IMR-90 (cell line): Measurements from ENCODE around the gene MYT1. TPM values are rescaled to one million over a fixed set of nuclear protein-coding genes. Genes with fewer than 3 reads are reported as not detected.

Source experiments
- ATAC-seq: fragments of 200-7000 bp; cut with Tn5 transposase; 2 replicates; pipeline ENCODE4 v1.9.1; 2020; ENCODE audit warnings: low read depth, mild to moderate bottlenecking, moderate library complexity
- BruUV-seq: library from RNA; stranded (reverse); fragments of 400-500 nt; replicated peaks from 2 replicates; lab custom pipeline; 2021; lab: Mats Ljungman, UMichigan
- CTCF ChIA-PET: fragments of 300-600 bp; formaldehyde crosslinking; extraction: SDS; loops from one replicate; lab custom pipeline; 2021; ENCODE audit warnings: antibody characterized with exemption; lab: Yijun Ruan, JAX
- POLR2A ChIA-PET: fragments of 300-600 bp; sonication (Branson Sonifier 250); formaldehyde crosslinking; loops from one replicate; lab custom pipeline; 2022; ENCODE audit warnings: antibody characterized with exemption; ENCODE audit not compliant: unreplicated experiment; lab: Charles Lee
- DNase-seq: peaks from one replicate; pipeline ENCODE4 v3.0.0; 2013
- H2AFZ ChIP-seq: replicated peaks from 2 replicates; pipeline ENCODE3; 2013; ENCODE audit warnings: low read length, mild to moderate bottlenecking; ENCODE audit not compliant: poor library complexity
- H2AK5ac ChIP-seq: 2 replicates; pipeline ENCODE4 v1.6.1; 2013; ENCODE audit warnings: low read depth, low read length, inconsistent platforms
- H2AK9ac ChIP-seq: replicated peaks from 2 replicates; pipeline ENCODE3; 2013; ENCODE audit warnings: mild to moderate bottlenecking, low read depth, low read length, moderate library complexity; ENCODE audit not compliant: poor library complexity
- H2BK120ac ChIP-seq: 2 replicates; pipeline ENCODE4 v1.6.1; 2013; ENCODE audit warnings: low read depth, low read length, inconsistent platforms
- H2BK15ac ChIP-seq: 3 replicates; pipeline ENCODE4 v1.6.1; 2013; ENCODE audit warnings: low read depth, low read length, inconsistent platforms
- H2BK20ac ChIP-seq: 2 replicates; pipeline ENCODE4 v1.6.1; 2013; ENCODE audit warnings: low read depth, mild to moderate bottlenecking, inconsistent platforms, low read length, moderate library complexity
- H2BK5ac ChIP-seq: 2 replicates; pipeline ENCODE4 v1.6.1; 2013; ENCODE audit warnings: mild to moderate bottlenecking, low read depth, low read length, inconsistent platforms; ENCODE audit not compliant: poor library complexity, severe bottlenecking
- H3K14ac ChIP-seq: replicated peaks from 2 replicates; pipeline ENCODE4 v1.6.1; 2013; ENCODE audit warnings: low read depth, low read length, inconsistent platforms
- H3K18ac ChIP-seq: 2 replicates; pipeline ENCODE4 v1.6.1; 2013; ENCODE audit warnings: low read depth, low read length, control low read depth
- H3K23ac ChIP-seq: 2 replicates; pipeline ENCODE4 v1.6.1; 2013; ENCODE audit warnings: low read depth, low read length, inconsistent platforms
- H3K27ac ChIP-seq: 2 replicates; pipeline ENCODE4 v1.5.1; 2013; ENCODE audit warnings: mild to moderate bottlenecking, control low read depth, low read length; ENCODE audit not compliant: insufficient read depth
- H3K27me3 ChIP-seq: 2 replicates; pipeline ENCODE4 v1.6.1; 2013; ENCODE audit warnings: low read length; ENCODE audit not compliant: control insufficient read depth, insufficient read depth
- H3K36me3 ChIP-seq: 2 replicates; pipeline ENCODE4 v1.6.1; 2013; ENCODE audit warnings: low read length, mixed read lengths; ENCODE audit not compliant: control insufficient read depth, insufficient read depth
- H3K4ac ChIP-seq: 2 replicates; pipeline ENCODE4 v1.6.1; 2013; ENCODE audit warnings: low read depth, low read length, inconsistent platforms
- H3K4me1 ChIP-seq: 2 replicates; pipeline ENCODE4 v1.6.1; 2013; ENCODE audit warnings: low read length, mixed read lengths; ENCODE audit not compliant: control insufficient read depth, insufficient read depth
- H3K4me2 ChIP-seq: 2 replicates; pipeline ENCODE4 v1.6.1; 2013; ENCODE audit warnings: low read depth, mild to moderate bottlenecking, control low read depth, low read length, moderate library complexity
- H3K4me3 ChIP-seq: 2 replicates; pipeline ENCODE4 v1.5.1; 2013; ENCODE audit warnings: low read depth, mild to moderate bottlenecking, control low read depth, low read length, moderate library complexity; ENCODE audit not compliant: insufficient read depth
- H3K56ac ChIP-seq: 2 replicates; pipeline ENCODE4 v1.6.1; 2013; ENCODE audit warnings: low read length, inconsistent platforms; ENCODE audit not compliant: insufficient read depth; ENCODE audit errors: extremely low read depth
- H3K79me1 ChIP-seq, 2 experiments: 2 replicates each; pipeline ENCODE4 v1.6.1; 2013; ENCODE audit warnings: low read length in 2 of 2, inconsistent platforms in 1 of 2, low read depth in 1 of 2
- H3K9ac ChIP-seq: 2 replicates; pipeline ENCODE4 v1.6.1; 2013; ENCODE audit warnings: low read depth, low read length, control low read depth
- H3K9me1 ChIP-seq: 2 replicates; pipeline ENCODE4 v1.6.1; 2013; ENCODE audit warnings: low read length, inconsistent platforms; ENCODE audit not compliant: insufficient read depth
- H3K9me3 ChIP-seq: 2 replicates; pipeline ENCODE4 v1.6.1; 2013; ENCODE audit warnings: low read length; ENCODE audit not compliant: control insufficient read depth, insufficient read depth
- H4K20me1 ChIP-seq: 2 replicates; pipeline ENCODE4 v1.6.1; 2013; ENCODE audit warnings: low read length, inconsistent platforms; ENCODE audit not compliant: insufficient read depth
- H4K5ac ChIP-seq: 2 replicates; pipeline ENCODE4 v1.6.1; 2013; ENCODE audit warnings: mild to moderate bottlenecking, low read depth, low read length, control low read depth
- H4K8ac ChIP-seq, 2 experiments: 2 replicates each; pipeline ENCODE4 v1.6.1; 2013; ENCODE audit warnings: low read depth in 2 of 2, low read length in 2 of 2, control low read depth in 1 of 2, inconsistent platforms in 1 of 2
- H4K91ac ChIP-seq: 2 replicates; pipeline ENCODE4 v1.6.1; 2013; ENCODE audit warnings: low read depth, low read length, inconsistent platforms; ENCODE audit not compliant: insufficient read depth
- BHLHE40 ChIP-seq: fragments of 150-350 bp; IDR thresholded peaks from 2 replicates; pipeline ENCODE4 v1.6.1; 2016; ENCODE audit warnings: mild to moderate bottlenecking, low read depth, low read length
- CEBPB ChIP-seq: IDR thresholded peaks from 2 replicates; pipeline ENCODE4 v1.6.1; 2012; ENCODE audit warnings: low read depth, low read length, improper control_type of control experiment
- CHD1 ChIP-seq: IDR thresholded peaks from 2 replicates; pipeline ENCODE4 v1.6.1; 2012; ENCODE audit warnings: low read depth, low read length, improper control_type of control experiment
- FOS ChIP-seq: fragments of 150-350 bp; IDR thresholded peaks from 2 replicates; pipeline ENCODE4 v1.6.1; 2016; ENCODE audit warnings: low read depth, low read length
- MAFK ChIP-seq: IDR thresholded peaks from 2 replicates; pipeline ENCODE4 v1.6.1; 2012; ENCODE audit warnings: low read depth, low read length, improper control_type of control experiment
- MAZ ChIP-seq: IDR thresholded peaks from 2 replicates; pipeline ENCODE4 v1.6.1; 2012; ENCODE audit warnings: low read depth, mild to moderate bottlenecking, low read length, improper control_type of control experiment, moderate library complexity, borderline replicate concordance
- MXI1 ChIP-seq: IDR thresholded peaks from 2 replicates; pipeline ENCODE4 v1.6.1; 2012; ENCODE audit warnings: low read depth, mild to moderate bottlenecking, low read length, moderate library complexity, borderline replicate concordance
- NFE2L2 ChIP-seq: fragments of 150-350 bp; IDR thresholded peaks from 2 replicates; pipeline ENCODE4 v1.6.1; 2016; ENCODE audit warnings: low read depth, mild to moderate bottlenecking, low read length
- POLR2A ChIP-seq: IDR thresholded peaks from 2 replicates; pipeline ENCODE4 v1.6.1; 2012; ENCODE audit warnings: mild to moderate bottlenecking, low read depth, low read length
- RAD21 ChIP-seq: IDR thresholded peaks from 2 replicates; pipeline ENCODE4 v1.6.1; 2012; ENCODE audit warnings: low read length, improper control_type of control experiment
- RFX5 ChIP-seq: IDR thresholded peaks from 2 replicates; pipeline ENCODE4 v1.8.0; 2012; ENCODE audit warnings: low read depth, mild to moderate bottlenecking, low read length, moderate library complexity
- SMC3 ChIP-seq: fragments of 150-350 bp; IDR thresholded peaks from 2 replicates; pipeline ENCODE4 v1.6.1; 2016; ENCODE audit warnings: low read depth, mild to moderate bottlenecking, antibody characterized with exemption, low read length, moderate library complexity
- WGBS, 2 experiments: methylation state at CpG; one replicate each; pipeline versions ENCODE4 v1.1.5 to v1.1.7; 2013; ENCODE audit warnings: missing lambda C conversion rate in 2 of 2; ENCODE audit not compliant: insufficient read length in 1 of 2; ENCODE audit errors: extremely low coverage in 2 of 2; 5-methylcytosine and 5-hydroxymethylcytosine counted together
- dilution Hi-C: fragments of 300-500 bp; cut with HindIII; formaldehyde crosslinking; loops from one replicate; pipeline ENCODE4 v1.14.3; 2018; ENCODE audit warnings: low sequenced_read_pairs; ENCODE audit not compliant: unreplicated experiment
- in situ Hi-C: fragments of 300-500 bp; cut with MboI; formaldehyde crosslinking; loops from 3 replicates; pipeline ENCODE4 v1.14.3; 2019; ENCODE audit warnings: low sequenced_read_pairs, inconsistent platforms, mixed read lengths
- intact Hi-C: fragments of 100-400 bp; cut with micrococcal nuclease; formaldehyde crosslinking; loops from 2 replicates; pipeline ENCODE4 v1.10.0; 2022
- polyA plus RNA-seq, 3 experiments: library from polyadenylated mRNA; depleted of rRNA; stranded (reverse); fragments of >200 nt; gene quantifications; 2 replicates each; pipeline ENCODE4 v1.2.3, GENCODE V29; 2012; ENCODE audit warnings: low replicate concordance in 1 of 3
- total RNA-seq: library from RNA; depleted of rRNA; stranded (reverse); fragments of >200 nt; gene quantifications from 2 replicates; pipeline ENCODE4 v1.2.3, GENCODE V29; 2012
- TF ChIP-seq, protein P1 (sequence below): conservative IDR thresholded peaks from 2 replicates; pipeline ENCODE4 v1.5.1; 2012; ENCODE audit warnings: mild to moderate bottlenecking, low read depth, low read length, improper control_type of control experiment

Gene MYT1
- total and polyA plus RNA-seq, 2 of the 4 experiments (the other 2 are of a cell fraction): not detected

- no peak for DNase-seq
These were observed 89.2 kb downstream of the MYT1 start for GRCh38 chr20:64253443-64253842.

More at GRCh38 chr20:64253443-64253842, 89.2 kb downstream of the MYT1 start:
- dilution Hi-C loops (no loop called here), in situ Hi-C loops (no loop called here), intact Hi-C loops (no loop called here)
- Histone ChIP-seq H4K5ac (no peak overlapping the region), H3K9ac (no peak overlapping the region), H2BK20ac (no peak overlapping the region), H2BK120ac (no peak overlapping the region), H3K56ac (no peak overlapping the region), H3K9me1 (peaks cover 3% of the 10 kb centered on the region; the same call in 1 of the 2 replicates), H3K18ac (no peak overlapping the region), H3K79me1 (peaks cover 22 to 25% of the 10 kb centered on the region in 2 experiments), H3K36me3 (no peaks in the 10 kb centered on the region), H4K91ac (no peak overlapping the region), H2AK9ac (no peak overlapping the region), H4K8ac (no peak overlapping the region), H3K27me3 (peaks cover 14% of the 10 kb centered on the region), H3K4me3 (no peak overlapping the region), H3K4ac (no peak overlapping the region), H3K27ac (no peak overlapping the region), H3K4me2 (no peak overlapping the region), H2BK5ac (no peak overlapping the region), H2AK5ac (no peak overlapping the region), H2AFZ (no peak overlapping the region), H3K9me3 (no peaks in the 10 kb centered on the region), H2BK15ac (no peak overlapping the region), H4K20me1 (no peaks in the 10 kb centered on the region), H3K23ac (no peak overlapping the region), H3K4me1 (peaks cover 10% of the 10 kb centered on the region), H3K14ac (no peak overlapping the region)
- no CpG with 5 or more reads among the region's 4 CpGs for WGBS, 2 experiments
- ChIA-PET POLR2A (no interaction called here), CTCF (no interaction called here)
- ATAC-seq: no peak
- TF ChIP-seq BHLHE40: no peak
- TF ChIP-seq CHD1: no peak
- TF ChIP-seq POLR2A: no peak
- TF ChIP-seq, protein P1, sequence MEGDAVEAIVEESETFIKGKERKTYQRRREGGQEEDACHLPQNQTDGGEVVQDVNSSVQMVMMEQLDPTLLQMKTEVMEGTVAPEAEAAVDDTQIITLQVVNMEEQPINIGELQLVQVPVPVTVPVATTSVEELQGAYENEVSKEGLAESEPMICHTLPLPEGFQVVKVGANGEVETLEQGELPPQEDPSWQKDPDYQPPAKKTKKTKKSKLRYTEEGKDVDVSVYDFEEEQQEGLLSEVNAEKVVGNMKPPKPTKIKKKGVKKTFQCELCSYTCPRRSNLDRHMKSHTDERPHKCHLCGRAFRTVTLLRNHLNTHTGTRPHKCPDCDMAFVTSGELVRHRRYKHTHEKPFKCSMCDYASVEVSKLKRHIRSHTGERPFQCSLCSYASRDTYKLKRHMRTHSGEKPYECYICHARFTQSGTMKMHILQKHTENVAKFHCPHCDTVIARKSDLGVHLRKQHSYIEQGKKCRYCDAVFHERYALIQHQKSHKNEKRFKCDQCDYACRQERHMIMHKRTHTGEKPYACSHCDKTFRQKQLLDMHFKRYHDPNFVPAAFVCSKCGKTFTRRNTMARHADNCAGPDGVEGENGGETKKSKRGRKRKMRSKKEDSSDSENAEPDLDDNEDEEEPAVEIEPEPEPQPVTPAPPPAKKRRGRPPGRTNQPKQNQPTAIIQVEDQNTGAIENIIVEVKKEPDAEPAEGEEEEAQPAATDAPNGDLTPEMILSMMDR: no peak
- no peak for TF ChIP-seq RAD21
- no peak for TF ChIP-seq CEBPB
- TF ChIP-seq MXI1: no peak
- TF ChIP-seq MAZ: no peak
- no peak for TF ChIP-seq RFX5
- no peak for TF ChIP-seq NFE2L2
- no peak for TF ChIP-seq SMC3
- TF ChIP-seq MAFK: no peak
- no peak for TF ChIP-seq FOS
- no TSS peak for BruUV-seq
